HAP-1 (cell line): ENCODE results near the gene COL23A1.
A peak's percentile ranks its signal among the peaks of the same experiment; 100 is the strongest.

Experiments used
- DNase-seq, 2 experiments: peaks; one replicate each; pipeline ENCODE4 v3.0.0-alpha.2; 2016 to 2020; ENCODE audit warnings: low spot score in 2 of 2
- H3K27me3 ChIP-seq: fragments of 250-450 bp; sonication (Bioruptor Pico); 2 replicates; pipeline ENCODE4 v1.5.1; 2020; ENCODE audit warnings: low read depth, mild to moderate bottlenecking, moderate library complexity
- H3K36me3 ChIP-seq: fragments of 250-450 bp; sonication (Bioruptor Pico); replicated peaks from 2 replicates; pipeline ENCODE4 v1.5.1; 2020; ENCODE audit warnings: mild to moderate bottlenecking
- H3K4me1 ChIP-seq: fragments of 250-450 bp; sonication (Bioruptor Pico); 2 replicates; pipeline ENCODE4 v1.5.1; 2020; ENCODE audit warnings: mild to moderate bottlenecking
- H3K4me3 ChIP-seq: fragments of 250-450 bp; sonication (Bioruptor Pico); 2 replicates; pipeline ENCODE4 v1.5.1; 2020; ENCODE audit warnings: mild to moderate bottlenecking, moderate library complexity
- H3K9me3 ChIP-seq: fragments of 250-450 bp; sonication (Bioruptor Pico); 2 replicates; pipeline ENCODE4 v1.5.1; 2020; ENCODE audit warnings: mild to moderate bottlenecking, moderate library complexity
- in situ Hi-C: fragments of 300-500 bp; cut with MboI; formaldehyde crosslinking; loops from 3 replicates; pipeline ENCODE4 v1.14.3; 2020; ENCODE audit warnings: low sequenced_read_pairs, inconsistent platforms, mixed read lengths

Gene COL23A1

DNA sequence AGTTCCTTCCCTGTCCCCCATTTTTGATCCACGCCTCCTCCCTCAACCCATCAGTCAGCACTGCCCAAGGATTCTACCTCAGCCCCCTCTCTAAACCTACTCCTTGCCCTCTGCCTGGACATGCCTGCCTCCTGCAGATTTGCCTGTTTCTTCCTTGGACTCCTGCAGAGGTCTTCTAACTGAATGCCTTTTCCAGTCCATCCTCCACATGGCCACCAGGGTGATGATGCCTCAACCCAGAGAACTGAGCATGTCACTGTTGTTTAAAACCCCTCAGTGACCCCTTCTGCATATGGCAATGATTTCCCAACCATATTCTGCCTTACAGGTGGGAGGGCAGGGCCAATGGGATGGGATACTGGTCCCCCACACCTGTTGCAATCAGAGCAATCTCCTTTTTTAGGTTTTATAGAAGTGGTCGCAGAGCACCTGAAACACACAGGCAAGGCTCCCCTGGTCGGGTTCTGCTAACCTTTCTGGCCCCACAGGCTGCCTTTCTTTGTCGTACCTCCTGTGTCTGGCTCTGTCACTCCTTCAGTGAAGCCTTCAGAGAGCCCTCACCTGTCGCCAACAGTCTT is 366.9 kb downstream of the COL23A1 start:
- Histone ChIP-seq H3K27me3 (no peaks in the 10 kb centered on the region), H3K9me3 (no peaks in the 10 kb centered on the region), H3K4me1 (0 out of 2 replicates have a peak, but pooled peaks cover 3% of the 10 kb centered on the region), H3K36me3 (peaks cover 79% of the 10 kb centered on the region), H3K4me3 (no peak overlapping the region)
- no peak for DNase-seq
- in situ Hi-C loops = no loop called here

DNA sequence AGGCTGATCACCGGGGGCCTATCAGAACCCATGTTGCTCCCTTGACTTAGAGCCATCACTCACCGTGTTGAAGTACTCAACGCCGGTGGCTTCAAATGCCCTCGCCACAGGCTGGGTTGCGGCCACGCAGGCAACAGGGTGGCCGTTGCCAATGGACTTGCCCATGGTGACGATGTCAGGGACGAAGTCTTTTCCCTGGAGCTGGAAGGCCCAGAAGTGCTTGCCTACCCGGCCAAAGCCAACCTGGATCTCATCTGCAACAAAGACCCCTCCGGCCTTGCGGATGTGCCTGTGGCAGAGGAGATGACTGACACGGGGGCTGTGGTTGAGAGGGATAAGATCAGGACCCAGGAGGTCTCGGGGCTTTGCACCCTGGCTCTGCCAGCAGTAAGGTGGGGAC is 367.9 kb downstream of the COL23A1 start:
- H3K9me3 ChIP-seq = no peaks in the 10 kb centered on the region
- H3K4me3 ChIP-seq = no peak overlapping the region
- H3K36me3 ChIP-seq = peaks cover 72% of the 10 kb centered on the region
- in situ Hi-C loops = no loop called here
- H3K4me1 ChIP-seq = 0 out of 2 replicates have a peak, but pooled peaks cover 4% of the 10 kb centered on the region
- no peaks in the 10 kb centered on the region for H3K27me3 ChIP-seq
- DNase-seq = no peak

DNA sequence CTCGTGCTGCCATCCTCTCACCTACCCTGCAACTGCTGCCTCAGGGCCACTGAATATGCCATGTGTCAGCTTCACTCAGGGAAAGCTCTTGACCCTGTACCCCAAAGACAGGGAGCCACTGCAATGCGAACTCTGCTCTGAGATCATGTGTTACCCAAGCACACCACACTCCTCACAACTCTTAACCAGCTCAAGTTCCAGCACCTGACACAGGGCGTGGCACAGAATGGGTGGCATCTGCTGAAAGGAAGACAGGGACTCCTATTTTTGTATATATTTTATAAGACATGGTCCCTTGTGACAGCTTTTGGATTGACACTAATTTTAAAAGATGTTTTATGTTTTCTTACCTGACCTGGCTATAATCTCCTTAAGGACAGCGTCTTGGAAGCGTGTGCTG is 368.3 kb downstream of the COL23A1 start:
- no peaks in the 10 kb centered on the region for H3K27me3 ChIP-seq
- in situ Hi-C loops = no loop called here
- no peaks in the 10 kb centered on the region for H3K9me3 ChIP-seq
- no peak for DNase-seq
- 0 out of 2 replicates have a peak, but pooled peaks cover 4% of the 10 kb centered on the region for H3K4me1 ChIP-seq
- peaks cover 73% of the 10 kb centered on the region for H3K36me3 ChIP-seq
- no peak overlapping the region for H3K4me3 ChIP-seq

- no peaks in the 10 kb centered on the region for H3K27me3 ChIP-seq
- DNase-seq = no peak
- H3K4me1 ChIP-seq = 0 out of 2 replicates have a peak, but pooled peaks cover 4% of the 10 kb centered on the region
- H3K4me3 ChIP-seq = no peak overlapping the region
- H3K36me3 ChIP-seq = peaks cover 73% of the 10 kb centered on the region
- in situ Hi-C loops = no loop called here
- no peaks in the 10 kb centered on the region for H3K9me3 ChIP-seq
Measured at GRCh38 chr5:178221282-178221681, 368.9 kb downstream of the COL23A1 start.

GRCh38 chr5:178218827-178219226 is 371.4 kb downstream of the COL23A1 start:
- Histone ChIP-seq H3K36me3 (peaks cover 77% of the 10 kb centered on the region), H3K4me1 (0 out of 2 replicates have a peak, but pooled peaks cover 4% of the 10 kb centered on the region)
- in situ Hi-C loops = no loop called here

GRCh38 chr5:178218237-178218776 is 371.9 kb downstream of the COL23A1 start:
- in situ Hi-C loops = no loop called here
- no peak overlapping the region for H3K4me3 ChIP-seq
- no peak for DNase-seq
- H3K4me1 ChIP-seq = 0 out of 2 replicates have a peak, but pooled peaks cover 4% of the 10 kb centered on the region
- H3K27me3 ChIP-seq = no peaks in the 10 kb centered on the region
- peaks cover 79% of the 10 kb centered on the region for H3K36me3 ChIP-seq
- H3K9me3 ChIP-seq = no peaks in the 10 kb centered on the region

More at GRCh38 chr5:178218827-178219226, 371.4 kb downstream of the COL23A1 start:
- Histone ChIP-seq H3K27me3 (no peaks in the 10 kb centered on the region), H3K4me3 (no peak overlapping the region), H3K9me3 (no peaks in the 10 kb centered on the region)
- DNase-seq = no peak

GRCh38 chr5:178216779-178217178 is 373.4 kb downstream of the COL23A1 start:
- no peak for DNase-seq
- H3K4me1 ChIP-seq = 0 out of 2 replicates have a peak, but pooled peaks cover 4% of the 10 kb centered on the region
- H3K4me3 ChIP-seq = no peak overlapping the region
- in situ Hi-C loops = no loop called here
- no peaks in the 10 kb centered on the region for H3K9me3 ChIP-seq
- H3K36me3 ChIP-seq = peaks cover 80% of the 10 kb centered on the region
- H3K27me3 ChIP-seq = no peaks in the 10 kb centered on the region

DNA sequence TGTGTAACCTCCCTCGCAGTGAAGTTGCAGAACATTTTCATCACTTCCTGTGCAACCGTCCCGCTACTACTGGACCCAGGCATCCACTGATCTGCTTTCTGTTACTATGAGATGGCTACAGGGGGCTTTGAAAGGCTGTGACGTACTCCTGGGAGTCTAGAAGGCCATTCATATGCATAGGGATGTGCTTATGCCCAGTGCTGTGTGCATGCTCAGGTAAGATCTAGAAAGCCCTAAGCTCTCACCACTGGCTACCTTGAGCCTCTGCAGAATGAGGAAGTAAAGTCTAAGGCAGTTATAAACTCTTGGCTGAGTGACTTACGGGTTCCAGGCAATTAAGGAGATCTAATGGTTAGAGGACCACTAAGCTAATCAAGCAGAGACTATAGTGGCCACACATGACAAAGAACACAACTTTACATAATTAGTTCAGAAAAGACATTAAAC is 374.1 kb downstream of the COL23A1 start:
- in situ Hi-C loops = no loop called here
- no peak overlapping the region for H3K4me3 ChIP-seq
- H3K36me3 ChIP-seq = peaks cover 80% of the 10 kb centered on the region
- H3K27me3 ChIP-seq = no peaks in the 10 kb centered on the region
- 0 out of 2 replicates have a peak, but pooled peaks cover 4% of the 10 kb centered on the region for H3K4me1 ChIP-seq
- DNase-seq = no peak
- H3K9me3 ChIP-seq = no peaks in the 10 kb centered on the region

- Histone ChIP-seq H3K4me3 (no peak overlapping the region), H3K27me3 (no peaks in the 10 kb centered on the region), H3K36me3 (peaks cover 81% of the 10 kb centered on the region), H3K4me1 (0 out of 2 replicates have a peak, but pooled peaks cover 4% of the 10 kb centered on the region), H3K9me3 (no peaks in the 10 kb centered on the region)
- peak in 1 of 2 experiments; percentile 20 for DNase-seq
- in situ Hi-C loops = no loop called here
Measured at GRCh38 chr5:178215280-178216002, 374.8 kb downstream of the COL23A1 start.

- H3K27me3 ChIP-seq = no peaks in the 10 kb centered on the region
- in situ Hi-C loops = no loop called here
- no peak overlapping the region for H3K4me3 ChIP-seq
- no peak for DNase-seq
- 0 out of 2 replicates have a peak, but pooled peaks cover 4% of the 10 kb centered on the region for H3K4me1 ChIP-seq
- H3K9me3 ChIP-seq = no peaks in the 10 kb centered on the region
- H3K36me3 ChIP-seq = peaks cover 87% of the 10 kb centered on the region
Measured at GRCh38 chr5:178214160-178214803, 375.9 kb downstream of the COL23A1 start.

- Histone ChIP-seq H3K9me3 (no peaks in the 10 kb centered on the region), H3K36me3 (peaks cover 92% of the 10 kb centered on the region), H3K27me3 (no peaks in the 10 kb centered on the region), H3K4me3 (no peak overlapping the region), H3K4me1 (0 out of 2 replicates have a peak, but pooled peaks cover 4% of the 10 kb centered on the region)
- DNase-seq = peak in 1 of 2 experiments; percentile 30
- in situ Hi-C loops = no loop called here
Measured at GRCh38 chr5:178213748-178214151, 376.4 kb downstream of the COL23A1 start.

GRCh38 chr5:178213003-178213461 is 377.2 kb downstream of the COL23A1 start:
- H3K4me3 ChIP-seq = no peak overlapping the region
- peaks cover 93% of the 10 kb centered on the region for H3K36me3 ChIP-seq
- DNase-seq = peak in 1 of 2 experiments; percentile 15
- H3K4me1 ChIP-seq = no peaks in the 10 kb centered on the region
- in situ Hi-C loops = no loop called here
- H3K9me3 ChIP-seq = no peaks in the 10 kb centered on the region
- no peaks in the 10 kb centered on the region for H3K27me3 ChIP-seq

DNA sequence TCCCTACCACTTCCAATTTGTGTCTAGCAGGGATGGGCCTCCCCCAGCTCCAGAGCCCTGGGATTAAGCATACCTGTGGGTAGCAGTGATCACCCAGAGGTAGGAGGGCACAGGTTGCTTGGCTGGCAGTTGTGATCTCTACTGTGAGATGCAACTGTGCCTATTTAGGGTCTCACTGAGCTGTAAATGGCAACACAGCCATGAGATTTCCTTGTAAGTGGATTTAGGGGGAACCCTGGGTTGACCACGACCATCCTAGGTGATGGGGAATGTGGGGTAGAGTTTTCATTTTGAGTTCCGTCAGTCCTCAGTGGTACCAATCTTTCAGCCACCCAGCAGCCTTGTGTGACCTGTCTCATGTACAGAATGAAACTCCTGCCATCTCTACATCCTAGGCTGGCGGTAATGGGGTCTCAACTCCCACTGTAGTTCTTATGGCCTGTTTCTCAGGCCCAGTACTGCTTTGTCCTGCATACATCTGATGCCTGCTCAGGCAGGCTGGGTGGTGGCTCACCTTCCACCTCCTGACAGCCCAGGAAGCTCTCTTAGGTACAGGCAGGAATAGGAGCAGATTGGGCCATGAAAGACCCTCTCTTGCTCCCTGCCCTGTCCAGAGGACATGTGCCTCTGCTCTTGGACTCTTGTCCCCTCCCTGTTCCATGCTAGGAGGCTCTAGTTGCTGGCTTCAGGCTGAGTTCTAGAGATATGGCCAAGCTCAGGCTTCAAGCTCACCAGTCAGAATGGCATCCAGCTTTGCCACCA is 377.8 kb downstream of the COL23A1 start:
- in situ Hi-C loops = no loop called here
- Histone ChIP-seq H3K4me3 (no peak overlapping the region), H3K27me3 (no peaks in the 10 kb centered on the region), H3K36me3 (peaks cover 99% of the 10 kb centered on the region), H3K9me3 (no peaks in the 10 kb centered on the region), H3K4me1 (no peaks in the 10 kb centered on the region)
- DNase-seq = no peak
